Neuronal stem cell (in vitro differentiated cells): ENCODE data around the gene TJP1. TPM values are rescaled to one million over a fixed set of nuclear protein-coding genes. Genes with fewer than 3 reads are reported as not detected.

ENCODE experiments used
- DNase-seq: peaks from one replicate; pipeline ENCODE4 v3.0.0-alpha.2; 2013; ENCODE audit warnings: low spot score
- H2AFZ ChIP-seq: one replicate; pipeline ENCODE4 v1.6.1; 2013; ENCODE audit warnings: mild to moderate bottlenecking, low read length, inconsistent platforms
- H2AK5ac ChIP-seq: 2 replicates; pipeline ENCODE4 v1.6.1; 2013; ENCODE audit warnings: low read depth, mild to moderate bottlenecking, inconsistent platforms, low read length, moderate library complexity, mixed read lengths
- H2BK120ac ChIP-seq: 2 replicates; pipeline ENCODE4 v1.6.1; 2013; ENCODE audit warnings: low read depth, mild to moderate bottlenecking, inconsistent platforms, low read length, moderate library complexity, mixed read lengths
- H2BK12ac ChIP-seq: one replicate; pipeline ENCODE4 v1.6.1; 2013; ENCODE audit warnings: low read length, inconsistent platforms
- H2BK15ac ChIP-seq: 2 replicates; pipeline ENCODE4 v1.6.1; 2013; ENCODE audit warnings: mild to moderate bottlenecking, low read length, inconsistent platforms, mixed read lengths
- H2BK5ac ChIP-seq: one replicate; pipeline ENCODE4 v1.6.1; 2013; ENCODE audit warnings: inconsistent platforms, mild to moderate bottlenecking, low read length, moderate library complexity
- H3K14ac ChIP-seq: one replicate; pipeline ENCODE4 v1.6.1; 2013; ENCODE audit warnings: low read length, inconsistent platforms
- H3K18ac ChIP-seq: 2 replicates; pipeline ENCODE4 v1.6.1; 2013; ENCODE audit warnings: low read length, inconsistent platforms
- H3K23ac ChIP-seq: 2 replicates; pipeline ENCODE4 v1.6.1; 2013; ENCODE audit warnings: low read depth, mild to moderate bottlenecking, mixed read lengths, low read length, inconsistent platforms; ENCODE audit not compliant: poor library complexity
- H3K27ac ChIP-seq: replicated peaks from 3 replicates; pipeline ENCODE4 v1.5.1; 2013; ENCODE audit warnings: low read length, inconsistent platforms
- H3K27me3 ChIP-seq, 3 experiments: 2 replicates each; pipeline ENCODE4 v1.6.1; 2013; ENCODE audit warnings: low read length in 3 of 3, mild to moderate bottlenecking in 2 of 3, inconsistent platforms in 1 of 3, low read depth in 1 of 3, mixed read lengths in 1 of 3, moderate library complexity in 1 of 3; ENCODE audit not compliant: control insufficient read depth in 3 of 3, insufficient read depth in 3 of 3
- H3K36me3 ChIP-seq, 2 donors: replicated peaks in 1 of 2; 2 replicates each; pipeline ENCODE4 v1.6.1; 2013; ENCODE audit warnings: low read length in 2 of 2; ENCODE audit not compliant: control insufficient read depth in 2 of 2, insufficient read depth in 2 of 2
- H3K4ac ChIP-seq: 2 replicates; pipeline ENCODE4 v1.6.1; 2013; ENCODE audit warnings: inconsistent platforms, mild to moderate bottlenecking, low read length, moderate library complexity
- H3K4me1 ChIP-seq, 2 donors: 1 replicate in 1 of 2; 2 replicates in 1 of 2; pipeline ENCODE4 v1.6.1; 2013; ENCODE audit warnings: low read length in 2 of 2, low read depth in 1 of 2; ENCODE audit not compliant: control insufficient read depth in 2 of 2, insufficient read depth in 1 of 2
- H3K4me2 ChIP-seq: one replicate; pipeline ENCODE4 v1.6.1; 2013; ENCODE audit warnings: mild to moderate bottlenecking, low read length, inconsistent platforms; ENCODE audit not compliant: insufficient read depth, poor library complexity, severe bottlenecking
- H3K4me3 ChIP-seq, 2 donors: 2 replicates each; pipeline ENCODE4 v1.5.1; 2013; ENCODE audit warnings: low read length in 2 of 2, mild to moderate bottlenecking in 2 of 2, inconsistent platforms in 1 of 2, moderate library complexity in 1 of 2
- H3K79me1 ChIP-seq: one replicate; pipeline ENCODE4 v1.6.1; 2013; ENCODE audit warnings: low read depth, mild to moderate bottlenecking, inconsistent platforms, low read length, moderate library complexity
- H3K9ac ChIP-seq: one replicate; pipeline ENCODE4 v1.6.1; 2013; ENCODE audit warnings: mild to moderate bottlenecking, low read depth, low read length, inconsistent platforms; ENCODE audit not compliant: poor library complexity
- H3K9me3 ChIP-seq, 2 donors: replicated peaks in 1 of 2; 2 replicates each; pipeline versions ENCODE3 to v1.6.1; 2013; ENCODE audit warnings: low read length in 2 of 2, mild to moderate bottlenecking in 2 of 2, inconsistent platforms in 1 of 2, low read depth in 1 of 2, mixed read lengths in 1 of 2, moderate library complexity in 1 of 2; ENCODE audit not compliant: control insufficient read depth in 2 of 2, insufficient read depth in 1 of 2
- H4K8ac ChIP-seq: one replicate; pipeline ENCODE4 v1.6.1; 2013; ENCODE audit warnings: low read depth, mild to moderate bottlenecking, inconsistent platforms, low read length, moderate library complexity
- H4K91ac ChIP-seq: one replicate; pipeline ENCODE4 v1.6.1; 2013; ENCODE audit warnings: low read length, low read depth, mild to moderate bottlenecking, inconsistent platforms; ENCODE audit not compliant: poor library complexity
- WGBS, 2 donors: extraction: QIAGEN DNeasy Blood & Tissue Kit; methylation state at CpG; one replicate each; pipeline ENCODE4 v1.1.7; 2013; ENCODE audit warnings: missing lambda C conversion rate in 2 of 2, mixed read lengths in 1 of 2; ENCODE audit not compliant: insufficient read length in 2 of 2, insufficient replicate concordance in 1 of 2; ENCODE audit errors: extremely low coverage in 2 of 2; 5-methylcytosine and 5-hydroxymethylcytosine counted together
- polyA plus RNA-seq, 2 experiments: library from polyadenylated mRNA; stranded (reverse); fragments of 200-250 nt; gene quantifications; one replicate each; pipeline ENCODE4 v1.2.3, GENCODE V29; 2013

The TJP1 gene
- 57.3 TPM for polyA plus RNA-seq (2013, experiment 1 of 2)
- polyA plus RNA-seq (2013, experiment 2 of 2): 58.1 TPM

- peak within 1 kb of the TSS; percentile 82 for H2BK5ac ChIP-seq
- DNase-seq: peak; percentile 79
- peak within 1 kb of the TSS; percentile 97 for H3K27ac ChIP-seq
- H3K4me2 ChIP-seq: peak within 1 kb of the TSS; percentile 88
- H3K27me3 ChIP-seq: no peaks in the 10 kb centered on the region
- no peaks in the 10 kb centered on the region for H3K79me1 ChIP-seq
- H3K36me3 ChIP-seq: no peaks in the 10 kb centered on the region
- H3K4me1 ChIP-seq: peaks cover 0 to 3% of the 10 kb centered on the region in 2 donors
- H3K9ac ChIP-seq: peak within 1 kb of the TSS; percentile 95
- no peak within 1 kb of the TSS for H2AK5ac ChIP-seq
- peak within 1 kb of the TSS; percentile 90 for H2BK15ac ChIP-seq
- peak within 1 kb of the TSS; percentile 98 for H3K23ac ChIP-seq
- peak within 1 kb of the TSS; percentile 99 for H2AFZ ChIP-seq
- H2BK120ac ChIP-seq: peak within 1 kb of the TSS; percentile 91
- peak within 1 kb of the TSS; percentile 93 to 100 for H3K4me3 ChIP-seq
- WGBS, 2 donors: no CpG with 5 or more reads among the region's 80 CpGs
- H3K4ac ChIP-seq: no peak within 1 kb of the TSS
- peak within 1 kb of the TSS; percentile 100 for H3K18ac ChIP-seq
- H2BK12ac ChIP-seq: no peak within 1 kb of the TSS
- peaks cover 0 to 8% of the 10 kb centered on the region in 2 donors for H3K9me3 ChIP-seq
- H4K91ac ChIP-seq: no peak within 1 kb of the TSS
- H3K14ac ChIP-seq: peak within 1 kb of the TSS; percentile 71
- H4K8ac ChIP-seq: no peak within 1 kb of the TSS
Measured at GRCh38 chr15:29822100-29822683, at the start of gene TJP1. Gene TJP1, minus strand, starts transcription at chr15:29822468. Its CDS starts 440 bp downstream, at chr15:29822028.

DNA sequence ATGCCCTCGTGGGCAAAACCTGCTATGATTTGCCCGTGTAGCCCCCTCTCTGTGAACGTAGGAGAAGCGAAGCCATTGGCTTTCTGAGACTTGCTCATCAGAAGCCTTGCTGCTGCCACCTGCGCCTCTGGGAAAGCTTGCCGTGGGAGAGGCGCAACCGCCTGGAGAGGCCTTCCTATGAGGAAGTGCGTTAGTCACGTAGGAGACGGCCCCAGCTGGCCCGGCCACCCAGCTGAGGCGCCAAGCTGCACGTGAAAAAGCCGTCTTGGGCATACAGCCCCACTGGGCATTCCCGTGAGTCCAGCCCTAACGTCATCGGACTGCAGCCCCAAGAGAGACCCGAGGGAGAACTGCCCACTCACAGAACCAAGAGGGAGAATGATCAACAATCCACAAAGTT lies 49.1 kb upstream of the TJP1 start:
- H3K4me1 ChIP-seq: peaks cover 6% of the 10 kb centered on the region in 2 donors
- H4K91ac ChIP-seq: no peak overlapping the region
- no peak overlapping the region for H2BK12ac ChIP-seq
- no peaks in the 10 kb centered on the region for H3K9me3 ChIP-seq
- H3K36me3 ChIP-seq: no peaks in the 10 kb centered on the region
- no peak overlapping the region for H2BK5ac ChIP-seq
- DNase-seq: no peak
- no peak overlapping the region for H2AK5ac ChIP-seq
- no peak overlapping the region for H2BK15ac ChIP-seq
- peak overlapping the region; percentile 74 for H2AFZ ChIP-seq
- H3K27me3 ChIP-seq: no peaks in the 10 kb centered on the region
- H4K8ac ChIP-seq: no peak overlapping the region
- no peak overlapping the region for H3K23ac ChIP-seq
- H3K18ac ChIP-seq: peak overlapping the region; percentile 0
- H3K14ac ChIP-seq: no peak overlapping the region
- H3K4ac ChIP-seq: no peak overlapping the region
- no peak overlapping the region for H3K27ac ChIP-seq
- no CpG with 5 or more reads among the region's 19 CpGs for WGBS, 2 donors
- no peak overlapping the region for H3K4me3 ChIP-seq
- no peak overlapping the region for H3K4me2 ChIP-seq
- H3K9ac ChIP-seq: no peak overlapping the region
- no peaks in the 10 kb centered on the region for H3K79me1 ChIP-seq
- no peak overlapping the region for H2BK120ac ChIP-seq

- H3K23ac ChIP-seq: no peak overlapping the region
- H3K4me2 ChIP-seq: no peak overlapping the region
- H3K4me3 ChIP-seq: no peak overlapping the region
- no peak overlapping the region for H4K8ac ChIP-seq
- no peak overlapping the region for H3K9ac ChIP-seq
- WGBS, 2 donors: no CpG with 5 or more reads among the region's 11 CpGs
- peak overlapping the region; percentile 74 for H2AFZ ChIP-seq
- peak overlapping the region; percentile 23 for H3K27ac ChIP-seq
- no peak overlapping the region for H3K18ac ChIP-seq
- H2BK12ac ChIP-seq: no peak overlapping the region
- no peaks in the 10 kb centered on the region for H3K27me3 ChIP-seq
- no peak for DNase-seq
- no peaks in the 10 kb centered on the region for H3K36me3 ChIP-seq
- no peaks in the 10 kb centered on the region for H3K79me1 ChIP-seq
- no peak overlapping the region for H3K4ac ChIP-seq
- peaks cover 6% of the 10 kb centered on the region in 2 donors for H3K4me1 ChIP-seq
- H4K91ac ChIP-seq: no peak overlapping the region
- no peak overlapping the region for H2BK15ac ChIP-seq
- H3K14ac ChIP-seq: no peak overlapping the region
- H2BK120ac ChIP-seq: no peak overlapping the region
- H3K9me3 ChIP-seq: no peaks in the 10 kb centered on the region
- H2BK5ac ChIP-seq: no peak overlapping the region
- no peak overlapping the region for H2AK5ac ChIP-seq
Measured at GRCh38 chr15:29870495-29871151, 48.4 kb upstream of the TJP1 start.

DNA sequence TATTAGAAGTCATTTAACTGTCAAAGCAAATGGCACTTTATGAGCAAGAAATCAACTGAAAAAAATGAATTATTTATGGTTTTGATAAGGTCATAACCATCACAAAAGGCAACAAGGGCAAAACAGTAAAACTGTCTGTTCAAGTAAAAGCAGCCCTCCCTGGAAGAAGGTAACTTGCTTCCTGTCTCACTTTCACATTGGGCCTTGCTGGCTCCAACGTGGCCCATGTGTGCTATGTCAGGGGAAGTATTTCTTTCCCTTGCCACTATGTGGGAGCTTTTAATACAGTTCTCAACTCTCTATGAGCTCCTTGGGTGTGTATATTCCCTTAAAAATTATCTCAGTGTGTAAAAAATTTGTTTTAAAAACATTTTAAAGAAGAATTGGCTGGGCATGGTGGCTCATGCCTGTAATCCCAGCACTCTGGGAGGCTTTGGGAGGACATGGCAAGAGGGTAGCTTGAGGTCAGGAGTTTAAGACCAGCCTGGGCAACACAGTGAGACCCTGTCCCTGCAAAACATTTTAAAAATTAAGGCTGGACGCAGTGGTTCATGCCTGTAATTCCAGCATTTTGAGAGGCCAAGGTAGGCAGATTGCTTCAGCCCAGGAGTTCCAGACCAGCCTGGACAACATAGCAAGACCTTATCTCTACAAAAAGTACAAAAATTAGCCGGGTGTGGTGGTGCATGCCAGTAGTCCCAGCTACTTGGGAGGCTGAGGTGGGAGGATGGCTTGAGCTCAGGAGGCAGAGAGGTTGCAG lies 45.2 kb upstream of the TJP1 start:
- Histone ChIP-seq H3K4ac (no peak overlapping the region), H4K8ac (no peak overlapping the region), H2BK12ac (no peak overlapping the region), H3K23ac (no peak overlapping the region), H3K79me1 (no peaks in the 10 kb centered on the region), H2AK5ac (no peak overlapping the region), H3K4me2 (no peak overlapping the region), H3K4me1 (peaks cover 6% of the 10 kb centered on the region in 2 donors), H2AFZ (no peak overlapping the region), H3K27ac (no peak overlapping the region), H3K27me3 (no peaks in the 10 kb centered on the region), H4K91ac (no peak overlapping the region), H3K14ac (no peak overlapping the region), H2BK15ac (no peak overlapping the region), H3K9me3 (no peaks in the 10 kb centered on the region), H2BK5ac (no peak overlapping the region), H3K36me3 (no peaks in the 10 kb centered on the region), H3K9ac (no peak overlapping the region), H2BK120ac (no peak overlapping the region), H3K18ac (no peak overlapping the region), H3K4me3 (no peak overlapping the region)
- WGBS, 2 donors: no CpG with 5 or more reads among the region's 3 CpGs
- no peak for DNase-seq
